Breast epithelium (tissue), 3 donors: Measurements from ENCODE around the gene SLC48A1.

Source experiments
- POLR2A ChIP-seq: fragments of 450-650 bp; IDR thresholded peaks from one replicate; pipeline ENCODE4 v1.6.1; 2016; ENCODE audit warnings: antibody characterized with exemption, mild to moderate bottlenecking, moderate library complexity
- TF ChIP-seq, protein P1 (sequence below), 3 donors: fragments of 450-650 bp; IDR thresholded peaks; one replicate each; pipeline ENCODE4 v1.5.1; 2016 to 2017; ENCODE audit warnings: antibody characterized with exemption in 3 of 3, mild to moderate bottlenecking in 3 of 3, moderate library complexity in 3 of 3

DNA sequence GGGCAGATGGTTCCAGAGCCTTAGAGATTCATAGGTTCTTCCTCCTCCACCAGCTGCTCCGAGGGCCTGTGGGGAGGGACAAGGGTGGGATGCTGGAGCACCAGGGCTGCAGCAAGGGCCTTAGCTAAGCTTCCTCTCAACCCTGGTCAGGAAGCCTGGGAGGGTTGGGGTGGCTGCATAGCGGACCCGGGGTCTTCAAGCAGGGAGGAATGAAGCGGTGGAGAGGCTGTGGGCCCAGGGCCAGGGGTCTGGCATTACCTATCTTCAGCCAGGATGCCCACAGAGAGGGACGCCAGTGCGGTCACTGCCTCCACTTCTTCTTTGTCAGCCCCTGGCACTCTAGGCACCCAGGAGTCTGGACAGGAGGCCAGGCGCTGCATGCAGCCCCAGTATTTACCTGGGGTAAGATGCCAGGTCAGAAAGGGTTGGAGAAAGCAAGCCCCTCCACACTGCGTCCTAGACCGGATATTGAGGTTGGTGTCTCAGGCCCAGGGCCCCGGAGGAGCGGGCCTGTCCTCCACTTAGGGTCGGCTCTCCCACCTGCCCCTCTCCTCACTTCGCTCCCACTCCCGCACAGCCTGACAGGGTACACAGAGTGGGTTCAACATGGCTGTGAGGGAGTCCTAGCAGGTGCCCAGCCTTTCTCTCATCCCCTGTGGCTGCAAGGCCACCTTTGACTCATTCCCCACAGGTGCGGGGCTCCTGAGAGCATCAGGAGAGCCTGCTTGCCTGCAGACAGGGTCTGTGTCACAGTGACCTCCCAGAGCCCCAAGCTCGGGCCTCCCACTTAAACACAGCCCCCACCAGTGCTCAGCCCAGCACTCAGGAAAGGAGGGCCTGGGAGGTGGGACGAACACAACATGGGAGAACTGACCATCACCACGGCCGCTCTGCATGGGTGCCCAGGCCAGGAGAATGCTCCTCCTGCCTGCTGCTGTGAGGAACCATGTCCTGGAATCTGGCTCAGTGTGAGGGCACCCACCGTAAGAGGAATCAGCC, 11.1 kb downstream of the SLC48A1 start:
- TF ChIP-seq, protein P1, sequence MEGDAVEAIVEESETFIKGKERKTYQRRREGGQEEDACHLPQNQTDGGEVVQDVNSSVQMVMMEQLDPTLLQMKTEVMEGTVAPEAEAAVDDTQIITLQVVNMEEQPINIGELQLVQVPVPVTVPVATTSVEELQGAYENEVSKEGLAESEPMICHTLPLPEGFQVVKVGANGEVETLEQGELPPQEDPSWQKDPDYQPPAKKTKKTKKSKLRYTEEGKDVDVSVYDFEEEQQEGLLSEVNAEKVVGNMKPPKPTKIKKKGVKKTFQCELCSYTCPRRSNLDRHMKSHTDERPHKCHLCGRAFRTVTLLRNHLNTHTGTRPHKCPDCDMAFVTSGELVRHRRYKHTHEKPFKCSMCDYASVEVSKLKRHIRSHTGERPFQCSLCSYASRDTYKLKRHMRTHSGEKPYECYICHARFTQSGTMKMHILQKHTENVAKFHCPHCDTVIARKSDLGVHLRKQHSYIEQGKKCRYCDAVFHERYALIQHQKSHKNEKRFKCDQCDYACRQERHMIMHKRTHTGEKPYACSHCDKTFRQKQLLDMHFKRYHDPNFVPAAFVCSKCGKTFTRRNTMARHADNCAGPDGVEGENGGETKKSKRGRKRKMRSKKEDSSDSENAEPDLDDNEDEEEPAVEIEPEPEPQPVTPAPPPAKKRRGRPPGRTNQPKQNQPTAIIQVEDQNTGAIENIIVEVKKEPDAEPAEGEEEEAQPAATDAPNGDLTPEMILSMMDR (IDR thresholded peaks at IDR 0.05): no peak
- TF ChIP-seq POLR2A: no peak
